ENCODE data around the gene ST6GALNAC5.

- TF ChIP-seq POLR2A (IDR thresholded peaks at IDR 0.05) (no peak), CTCF (IDR thresholded peaks at IDR 0.05) (no peak)
Measured at GRCh38 chr1:76841460-76841859, 25.8 kb upstream of the ST6GALNAC5 start.
